ENCODE results near the gene MAP3K2.

GRCh38 chr2:127280693-127281092 lies 107.1 kb downstream of the MAP3K2 start:
- TF ChIP-seq CTCF (IDR thresholded peaks at IDR 0.05) (no peak), POLR2A (IDR thresholded peaks at IDR 0.05) (no peak)
